ENCODE measurements around the gene HOXC4.

DNA sequence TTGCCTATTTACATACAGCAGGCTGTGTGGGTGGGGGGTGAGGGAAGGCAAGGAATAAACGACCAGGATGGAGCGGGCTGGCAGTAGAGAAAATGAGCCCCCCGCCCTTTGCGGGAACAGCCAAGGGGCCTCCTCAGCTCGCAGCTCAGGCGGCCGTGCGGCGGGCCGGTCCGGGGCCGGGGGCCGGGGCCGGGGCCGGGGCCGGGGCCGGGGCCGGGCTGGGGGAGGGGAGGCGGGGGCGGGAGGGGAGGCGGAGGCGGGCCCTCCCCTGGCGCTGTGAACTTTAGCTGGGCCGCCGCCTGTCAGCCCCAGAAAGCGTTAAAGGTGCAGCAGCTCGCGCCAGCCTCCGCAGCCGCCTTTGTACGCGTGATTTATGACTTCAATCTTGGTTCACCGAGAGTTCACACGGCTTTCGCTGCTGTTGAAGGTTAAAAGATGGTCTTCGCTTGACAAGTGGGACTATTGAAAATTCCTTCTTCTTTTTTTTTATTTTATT is 28.8 kb downstream of the HOXC4 start:
- TF ChIP-seq, protein P1, sequence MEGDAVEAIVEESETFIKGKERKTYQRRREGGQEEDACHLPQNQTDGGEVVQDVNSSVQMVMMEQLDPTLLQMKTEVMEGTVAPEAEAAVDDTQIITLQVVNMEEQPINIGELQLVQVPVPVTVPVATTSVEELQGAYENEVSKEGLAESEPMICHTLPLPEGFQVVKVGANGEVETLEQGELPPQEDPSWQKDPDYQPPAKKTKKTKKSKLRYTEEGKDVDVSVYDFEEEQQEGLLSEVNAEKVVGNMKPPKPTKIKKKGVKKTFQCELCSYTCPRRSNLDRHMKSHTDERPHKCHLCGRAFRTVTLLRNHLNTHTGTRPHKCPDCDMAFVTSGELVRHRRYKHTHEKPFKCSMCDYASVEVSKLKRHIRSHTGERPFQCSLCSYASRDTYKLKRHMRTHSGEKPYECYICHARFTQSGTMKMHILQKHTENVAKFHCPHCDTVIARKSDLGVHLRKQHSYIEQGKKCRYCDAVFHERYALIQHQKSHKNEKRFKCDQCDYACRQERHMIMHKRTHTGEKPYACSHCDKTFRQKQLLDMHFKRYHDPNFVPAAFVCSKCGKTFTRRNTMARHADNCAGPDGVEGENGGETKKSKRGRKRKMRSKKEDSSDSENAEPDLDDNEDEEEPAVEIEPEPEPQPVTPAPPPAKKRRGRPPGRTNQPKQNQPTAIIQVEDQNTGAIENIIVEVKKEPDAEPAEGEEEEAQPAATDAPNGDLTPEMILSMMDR (IDR thresholded peaks at IDR 0.05), result no peak
- TF ChIP-seq POLR2A (IDR thresholded peaks at IDR 0.05), result no peak
- TF ChIP-seq POLR2AphosphoS5 (IDR thresholded peaks at IDR 0.05), result no peak
